HEK293 (cell line): ENCODE results near the gene LIN37.
A peak's percentile ranks its signal among the peaks of the same experiment; 100 is the strongest.

Source experiments
- BCL11A ChIP-seq: fragments of 450-650 bp; formaldehyde crosslinking; IDR thresholded peaks from 2 replicates; pipeline ENCODE4 v1.5.1; 2016; ENCODE audit warnings: low read depth, missing biosample characterization, missing genetic modification characterization
- GLI4 ChIP-seq: fragments of 450-650 bp; formaldehyde crosslinking; IDR thresholded peaks from 2 replicates; pipeline ENCODE4 v1.5.1; 2016; ENCODE audit warnings: missing biosample characterization, missing genetic modification characterization
- GLIS2 ChIP-seq: fragments of 450-650 bp; formaldehyde crosslinking; IDR thresholded peaks from 2 replicates; pipeline ENCODE4 v1.5.1; 2016; ENCODE audit warnings: missing biosample characterization, missing genetic modification characterization
- KLF8 ChIP-seq: fragments of 450-650 bp; formaldehyde crosslinking; IDR thresholded peaks from 2 replicates; pipeline ENCODE4 v1.5.1; 2016; ENCODE audit warnings: missing biosample characterization, missing genetic modification characterization
- TSHZ1 ChIP-seq: fragments of 450-650 bp; formaldehyde crosslinking; IDR thresholded peaks from 2 replicates; pipeline ENCODE4 v1.5.1; 2016; ENCODE audit warnings: missing biosample characterization, missing genetic modification characterization, borderline replicate concordance
- ZBTB17 ChIP-seq: fragments of 450-650 bp; formaldehyde crosslinking; IDR thresholded peaks from 2 replicates; pipeline ENCODE4 v1.5.1; 2016; ENCODE audit warnings: missing biosample characterization, missing genetic modification characterization
- ZBTB20 ChIP-seq: fragments of 450-650 bp; formaldehyde crosslinking; IDR thresholded peaks from 2 replicates; pipeline ENCODE4 v1.5.1; 2016; ENCODE audit warnings: missing biosample characterization, missing genetic modification characterization
- ZBTB8A ChIP-seq: fragments of 450-650 bp; formaldehyde crosslinking; IDR thresholded peaks from 2 replicates; pipeline ENCODE4 v1.5.1; 2016; ENCODE audit warnings: missing biosample characterization, missing genetic modification characterization
- ZFP69B ChIP-seq: fragments of 450-650 bp; formaldehyde crosslinking; IDR thresholded peaks from 2 replicates; pipeline ENCODE4 v1.5.1; 2016; ENCODE audit warnings: missing biosample characterization, missing genetic modification characterization
- ZNF114 ChIP-seq: fragments of 450-650 bp; formaldehyde crosslinking; IDR thresholded peaks from 2 replicates; pipeline ENCODE4 v1.5.0; 2017; ENCODE audit warnings: missing biosample characterization, missing genetic modification characterization
- ZNF133 ChIP-seq: fragments of 450-650 bp; formaldehyde crosslinking; IDR thresholded peaks from 2 replicates; pipeline ENCODE4 v1.5.1; 2016; ENCODE audit warnings: missing biosample characterization, missing genetic modification characterization
- ZNF146 ChIP-seq: fragments of 450-650 bp; formaldehyde crosslinking; IDR thresholded peaks from 2 replicates; pipeline ENCODE4 v1.5.1; 2016; ENCODE audit warnings: missing biosample characterization, missing genetic modification characterization
- ZNF169 ChIP-seq: fragments of 450-650 bp; formaldehyde crosslinking; IDR thresholded peaks from 2 replicates; pipeline ENCODE4 v1.5.1; 2016; ENCODE audit warnings: missing biosample characterization, missing genetic modification characterization
- ZNF174 ChIP-seq: fragments of 450-650 bp; formaldehyde crosslinking; IDR thresholded peaks from 2 replicates; pipeline ENCODE4 v1.5.0; 2017; ENCODE audit warnings: missing biosample characterization, mild to moderate bottlenecking, missing genetic modification characterization
- ZNF175 ChIP-seq: fragments of 450-650 bp; formaldehyde crosslinking; IDR thresholded peaks from 2 replicates; pipeline ENCODE4 v1.5.1; 2016; ENCODE audit warnings: missing biosample characterization, missing genetic modification characterization
- ZNF184 ChIP-seq: fragments of 450-650 bp; IDR thresholded peaks from 2 replicates; pipeline ENCODE4 v1.5.1; 2018; ENCODE audit warnings: missing biosample characterization, mild to moderate bottlenecking, missing genetic modification characterization
- ZNF211 ChIP-seq: fragments of 450-650 bp; formaldehyde crosslinking; IDR thresholded peaks from 2 replicates; pipeline ENCODE4 v1.5.1; 2016; ENCODE audit warnings: low read depth, missing biosample characterization, missing genetic modification characterization
- ZNF23 ChIP-seq: fragments of 450-650 bp; formaldehyde crosslinking; IDR thresholded peaks from 2 replicates; pipeline ENCODE4 v1.5.1; 2016; ENCODE audit warnings: missing biosample characterization, missing genetic modification characterization, borderline replicate concordance
- ZNF239 ChIP-seq: fragments of 450-650 bp; formaldehyde crosslinking; IDR thresholded peaks from 2 replicates; pipeline ENCODE4 v1.5.1; 2016; ENCODE audit warnings: missing biosample characterization, missing genetic modification characterization
- ZNF335 ChIP-seq: fragments of 450-650 bp; formaldehyde crosslinking; conservative IDR thresholded peaks from 2 replicates; pipeline ENCODE4 v1.5.1; 2016; ENCODE audit warnings: missing biosample characterization, missing genetic modification characterization
- ZNF404 ChIP-seq: fragments of 450-650 bp; formaldehyde crosslinking; IDR thresholded peaks from 2 replicates; pipeline ENCODE4 v1.5.1; 2017; ENCODE audit warnings: missing biosample characterization, missing genetic modification characterization
- ZNF510 ChIP-seq: fragments of 450-650 bp; formaldehyde crosslinking; IDR thresholded peaks from 2 replicates; pipeline ENCODE4 v1.5.1; 2018; ENCODE audit warnings: mild to moderate bottlenecking, missing genetic modification characterization, missing biosample characterization; ENCODE audit not compliant: insufficient replicate concordance
- ZNF530 ChIP-seq: fragments of 450-650 bp; formaldehyde crosslinking; IDR thresholded peaks from 2 replicates; pipeline ENCODE4 v1.5.1; 2016; ENCODE audit warnings: low read depth, missing biosample characterization, missing genetic modification characterization
- ZNF549 ChIP-seq: fragments of 450-650 bp; IDR thresholded peaks from 2 replicates; pipeline ENCODE4 v1.5.1; 2018; ENCODE audit warnings: missing biosample characterization, missing genetic modification characterization, mild to moderate bottlenecking, inconsistent platforms, moderate library complexity
- ZNF585B ChIP-seq: fragments of 450-650 bp; formaldehyde crosslinking; IDR thresholded peaks from 2 replicates; pipeline ENCODE4 v1.5.1; 2016; ENCODE audit warnings: missing biosample characterization, missing genetic modification characterization
- ZNF791 ChIP-seq: fragments of 450-650 bp; formaldehyde crosslinking; IDR thresholded peaks from 2 replicates; pipeline ENCODE4 v1.5.1; 2016; ENCODE audit warnings: missing biosample characterization, missing genetic modification characterization
- ZNF843 ChIP-seq: fragments of 450-650 bp; formaldehyde crosslinking; IDR thresholded peaks from 2 replicates; pipeline ENCODE4 v1.5.1; 2016; ENCODE audit warnings: missing biosample characterization, missing genetic modification characterization
- ZSCAN16 ChIP-seq: fragments of 450-650 bp; formaldehyde crosslinking; IDR thresholded peaks from 2 replicates; pipeline ENCODE4 v1.5.1; 2016; ENCODE audit warnings: missing biosample characterization, missing genetic modification characterization
- ZSCAN30 ChIP-seq: fragments of 450-650 bp; IDR thresholded peaks from 2 replicates; pipeline ENCODE4 v1.5.1; 2018; ENCODE audit warnings: missing biosample characterization, mild to moderate bottlenecking, missing genetic modification characterization, moderate library complexity
- ZSCAN5A ChIP-seq: fragments of 450-650 bp; formaldehyde crosslinking; IDR thresholded peaks from 2 replicates; pipeline ENCODE4 v1.5.1; 2016; ENCODE audit warnings: missing biosample characterization, missing genetic modification characterization
- TF ChIP-seq, protein P1 (sequence below): fragments of 450-650 bp; formaldehyde crosslinking; IDR thresholded peaks from 2 replicates; pipeline ENCODE4 v1.5.1; 2016; ENCODE audit warnings: missing biosample characterization, missing genetic modification characterization
- TF ChIP-seq, protein P2 (sequence below): fragments of 450-650 bp; formaldehyde crosslinking; IDR thresholded peaks from 2 replicates; pipeline ENCODE4 v1.5.1; 2017; ENCODE audit warnings: missing biosample characterization, missing genetic modification characterization
- TF ChIP-seq, protein P3 (sequence below): fragments of 450-650 bp; formaldehyde crosslinking; IDR thresholded peaks from 2 replicates; pipeline ENCODE4 v1.5.1; 2016; ENCODE audit warnings: missing biosample characterization, missing genetic modification characterization

Gene LIN37

DNA sequence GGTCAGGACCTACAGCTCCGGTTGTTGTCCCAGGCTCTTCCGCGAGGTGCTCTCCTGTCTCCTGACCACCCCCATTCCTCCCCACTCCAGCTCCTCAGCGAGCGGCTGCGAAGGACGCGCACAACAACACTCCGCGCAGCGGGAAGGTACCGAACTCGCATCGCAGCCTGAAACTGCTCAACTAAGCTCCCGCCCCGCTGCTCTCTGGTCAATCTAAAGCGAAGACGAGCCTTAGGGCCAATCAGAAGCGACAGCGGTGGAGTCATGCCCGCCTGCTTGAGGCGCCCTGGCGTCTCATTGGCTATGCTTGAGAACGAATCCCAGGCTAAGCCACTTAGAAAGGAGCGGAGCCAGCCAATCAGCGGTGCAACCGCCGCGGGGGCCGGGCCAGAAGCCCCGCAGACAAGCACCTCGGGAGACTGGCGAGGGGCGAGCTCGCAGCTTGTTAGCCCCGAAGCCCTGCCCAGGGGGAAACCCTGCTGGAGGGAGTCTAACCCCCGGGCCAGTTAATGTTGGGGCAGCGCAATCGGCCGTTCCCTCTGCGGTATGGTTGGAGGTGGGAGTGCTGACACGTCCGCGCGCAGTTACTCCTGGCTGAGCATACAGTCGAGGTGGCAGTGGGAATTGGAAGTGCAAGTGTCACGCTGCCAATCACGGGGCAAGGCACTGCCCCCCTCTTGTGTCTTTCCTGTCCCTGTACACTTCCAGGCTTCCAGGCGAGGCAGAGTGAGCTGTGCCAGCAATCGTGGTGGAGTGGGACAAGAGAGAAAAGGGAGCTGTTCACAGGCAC, 46.0 kb upstream of the LIN37 start (continued):
- TF ChIP-seq, protein P1, sequence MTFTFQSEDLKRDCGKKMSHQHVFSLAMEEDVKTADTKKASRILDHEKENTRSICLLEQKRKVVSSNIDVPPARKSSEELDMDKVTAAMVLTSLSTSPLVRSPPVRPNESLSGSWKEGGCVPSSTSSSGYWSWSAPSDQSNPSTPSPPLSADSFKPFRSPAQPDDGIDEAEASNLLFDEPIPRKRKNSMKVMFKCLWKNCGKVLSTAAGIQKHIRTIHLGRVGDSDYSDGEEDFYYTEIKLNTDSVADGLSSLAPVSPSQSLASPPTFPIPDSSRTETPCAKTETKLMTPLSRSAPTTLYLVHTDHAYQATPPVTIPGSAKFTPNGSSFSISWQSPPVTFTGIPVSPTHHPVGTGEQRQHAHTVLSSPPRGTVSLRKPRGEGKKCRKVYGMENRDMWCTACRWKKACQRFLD, result no peak
- TF ChIP-seq ZNF146 (tag by site-specific recombination) (no peak), ZNF175 (no peak), ZNF843 (tag by site-specific recombination) (0 out of 2 replicates have a peak, but pooled peaks have one; percentile 71), TSHZ1 (no peak), ZNF184 (tag by site-specific recombination) (no peak), KLF8 (tag by site-specific recombination) (peak; percentile 73), ZNF174 (no peak), ZNF530 (tag by site-specific recombination) (no peak), ZNF133 (tag by site-specific recombination) (no peak), ZNF114 (tag by site-specific recombination) (no peak), ZSCAN5A (no peak), ZBTB20 (peak; percentile 80), ZSCAN16 (tag by site-specific recombination) (no peak), ZNF549 (tag by site-specific recombination) (no peak), ZBTB17 (peak; percentile 87), ZNF404 (tag by site-specific recombination) (no peak), ZFP69B (tag by site-specific recombination) (no peak; the same call in 1 of the 2 replicates), ZNF211 (tag by site-specific recombination) (no peak), ZNF791 (tag by site-specific recombination) (no peak), ZNF510 (tag by site-specific recombination) (no peak), BCL11A (tag by site-specific recombination) (no peak; the same call in 1 of the 2 replicates), ZNF585B (tag by site-specific recombination) (no peak), ZNF23 (tag by site-specific recombination) (no peak), ZNF239 (tag by site-specific recombination) (no peak), GLI4 (tag by site-specific recombination) (no peak), ZNF169 (no peak), ZSCAN30 (tag by site-specific recombination) (no peak), ZBTB8A (tag by site-specific recombination) (peak; percentile 71), ZNF335 (peak; percentile 68), GLIS2 (tag by site-specific recombination) (peak; percentile 99)
- TF ChIP-seq, protein P2, sequence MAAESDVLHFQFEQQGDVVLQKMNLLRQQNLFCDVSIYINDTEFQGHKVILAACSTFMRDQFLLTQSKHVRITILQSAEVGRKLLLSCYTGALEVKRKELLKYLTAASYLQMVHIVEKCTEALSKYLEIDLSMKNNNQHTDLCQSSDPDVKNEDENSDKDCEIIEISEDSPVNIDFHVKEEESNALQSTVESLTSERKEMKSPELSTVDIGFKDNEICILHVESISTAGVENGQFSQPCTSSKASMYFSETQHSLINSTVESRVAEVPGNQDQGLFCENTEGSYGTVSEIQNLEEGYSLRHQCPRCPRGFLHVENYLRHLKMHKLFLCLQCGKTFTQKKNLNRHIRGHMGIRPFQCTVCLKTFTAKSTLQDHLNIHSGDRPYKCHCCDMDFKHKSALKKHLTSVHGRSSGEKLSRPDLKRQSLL, result no peak
- TF ChIP-seq, protein P3, sequence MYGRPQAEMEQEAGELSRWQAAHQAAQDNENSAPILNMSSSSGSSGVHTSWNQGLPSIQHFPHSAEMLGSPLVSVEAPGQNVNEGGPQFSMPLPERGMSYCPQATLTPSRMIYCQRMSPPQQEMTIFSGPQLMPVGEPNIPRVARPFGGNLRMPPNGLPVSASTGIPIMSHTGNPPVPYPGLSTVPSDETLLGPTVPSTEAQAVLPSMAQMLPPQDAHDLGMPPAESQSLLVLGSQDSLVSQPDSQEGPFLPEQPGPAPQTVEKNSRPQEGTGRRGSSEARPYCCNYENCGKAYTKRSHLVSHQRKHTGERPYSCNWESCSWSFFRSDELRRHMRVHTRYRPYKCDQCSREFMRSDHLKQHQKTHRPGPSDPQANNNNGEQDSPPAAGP (tag by site-specific recombination), result peak; percentile 72
